Activated T-cell treated with anti-CD3 and anti-CD28 coated beads for 48 hours (primary cell): ENCODE data around the gene CCDC85C.

ENCODE experiments used
- DNase-seq: peaks from one replicate; pipeline ENCODE4 v3.0.0-alpha.2; 2020; ENCODE audit warnings: low read depth

The CCDC85C gene

DNA sequence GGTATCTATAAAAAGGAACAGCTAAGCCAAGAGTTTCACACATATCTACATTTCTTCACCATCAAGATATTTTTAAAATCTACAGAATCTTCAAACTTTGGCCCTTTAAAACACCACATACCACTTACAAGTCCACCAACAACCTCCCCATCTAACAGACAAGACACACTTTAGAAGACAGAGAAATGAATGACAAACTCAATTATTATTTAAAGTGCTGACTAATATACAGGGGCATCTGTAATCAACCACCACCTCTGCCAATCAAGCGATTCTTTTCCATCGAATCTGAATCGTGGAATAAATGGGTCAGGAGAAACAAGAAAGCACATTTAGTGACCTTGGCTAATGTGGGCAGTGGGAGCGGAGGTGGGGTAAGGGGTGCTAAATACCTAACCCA lies 131.1 kb downstream of the CCDC85C start:
- no peak for DNase-seq

DNA sequence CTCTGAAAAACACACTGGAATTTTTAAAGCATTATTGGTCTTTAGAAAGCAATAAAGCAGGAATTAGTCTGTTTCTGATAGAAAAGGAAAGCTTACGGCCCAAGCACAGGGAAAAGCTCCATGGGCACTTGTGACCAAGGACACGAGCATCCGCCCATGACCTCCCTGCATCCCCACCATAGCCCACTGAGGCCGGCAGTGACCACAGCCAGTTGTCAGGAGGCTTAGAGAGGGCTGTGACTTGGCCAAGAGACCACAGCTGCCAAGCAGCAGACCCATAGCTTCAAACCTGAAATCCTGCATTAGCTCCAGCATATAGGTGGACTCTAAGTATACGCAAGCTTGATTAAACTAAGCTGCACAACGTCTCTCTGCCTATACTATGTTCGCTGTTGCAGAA lies 132.3 kb downstream of the CCDC85C start:
- DNase-seq: no peak

DNA sequence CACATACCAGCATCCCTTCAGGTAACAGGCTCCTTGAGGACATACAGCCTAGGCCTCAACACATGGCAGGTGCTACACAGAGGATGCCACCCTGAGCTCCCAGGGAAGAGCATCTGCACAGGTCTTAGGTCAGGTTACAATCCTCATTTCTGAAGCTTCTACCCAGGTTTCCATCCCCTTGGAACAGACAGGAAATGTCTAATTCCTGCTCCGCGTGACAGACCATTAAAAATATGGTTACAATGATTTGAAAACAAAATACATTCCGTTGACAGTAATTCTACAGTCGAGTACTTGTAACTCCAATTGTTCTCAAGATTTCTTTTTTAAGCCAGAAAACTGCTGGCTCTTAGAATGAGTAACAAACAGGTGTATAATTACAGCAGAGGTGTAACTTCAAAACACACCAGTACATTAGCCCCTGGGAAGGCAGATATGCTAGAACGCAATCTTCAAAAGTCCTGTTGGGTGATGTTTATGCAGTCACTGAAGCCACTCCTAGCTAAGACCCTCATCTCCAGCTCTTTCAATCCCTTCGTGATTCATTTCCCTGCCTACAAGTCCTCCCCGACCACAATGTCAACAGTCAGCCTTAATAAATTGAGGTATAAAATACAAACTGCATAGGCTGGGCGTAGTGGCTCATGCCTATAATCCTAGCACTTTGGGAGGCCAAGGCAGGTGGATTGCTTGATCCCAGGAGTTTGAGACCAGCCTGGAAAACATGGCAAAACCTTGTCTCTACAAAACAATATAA lies 135.0 kb downstream of the CCDC85C start:
- DNase-seq: no peak

DNA sequence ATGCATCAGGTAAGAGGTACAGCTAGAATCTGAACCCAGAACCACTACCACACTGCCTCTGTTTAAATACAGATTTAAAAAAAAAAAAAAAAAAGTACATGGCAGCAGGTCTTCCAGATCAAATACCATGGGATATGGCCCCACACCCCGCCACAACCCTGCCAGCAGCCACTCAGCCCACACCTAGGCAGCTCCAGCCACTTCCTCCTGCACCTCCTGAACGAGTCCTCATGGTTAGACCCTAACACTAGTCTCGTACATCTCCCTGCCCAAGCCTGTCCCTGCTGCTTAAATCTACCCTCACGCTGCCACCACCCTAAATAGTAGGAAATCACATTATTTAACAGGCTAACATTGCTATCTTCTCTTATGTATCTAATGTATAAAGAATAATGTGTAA lies 135.9 kb downstream of the CCDC85C start:
- DNase-seq: no peak

DNA sequence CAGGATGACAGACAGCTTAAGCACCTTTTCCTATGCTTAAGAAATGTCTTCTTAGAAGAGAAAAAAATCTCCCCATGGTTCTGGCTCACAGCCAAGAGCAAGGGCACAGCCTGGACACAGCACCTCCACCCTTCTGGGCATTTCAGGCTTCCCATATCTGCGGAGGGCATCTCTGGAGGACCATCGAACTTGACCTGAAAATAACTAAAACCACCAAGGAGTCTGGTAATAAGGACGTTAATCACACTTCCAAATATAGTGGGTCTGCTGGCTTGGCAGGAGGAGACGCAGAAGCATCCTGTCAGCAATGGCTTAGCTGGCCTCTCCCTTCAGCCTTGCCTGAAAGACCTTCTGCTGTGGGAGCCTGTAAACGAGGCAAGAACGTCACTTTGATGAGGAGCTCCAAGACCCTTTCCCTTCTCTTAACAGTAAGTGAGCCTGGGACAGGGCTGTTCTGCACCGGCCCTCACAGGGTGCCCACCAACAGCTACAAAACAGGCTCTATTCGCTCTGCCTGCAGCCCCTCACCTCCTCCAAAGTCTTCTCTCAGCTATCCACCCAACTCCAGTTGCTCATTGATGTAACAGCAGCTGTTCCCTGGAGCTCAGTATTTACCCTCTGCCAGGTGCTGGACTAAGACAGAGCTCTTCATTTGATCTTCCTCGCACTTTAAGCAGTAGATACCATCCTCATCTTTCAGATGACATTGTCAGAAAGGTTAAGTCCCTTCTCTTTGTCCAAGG lies 136.5 kb downstream of the CCDC85C start:
- no peak for DNase-seq

DNA sequence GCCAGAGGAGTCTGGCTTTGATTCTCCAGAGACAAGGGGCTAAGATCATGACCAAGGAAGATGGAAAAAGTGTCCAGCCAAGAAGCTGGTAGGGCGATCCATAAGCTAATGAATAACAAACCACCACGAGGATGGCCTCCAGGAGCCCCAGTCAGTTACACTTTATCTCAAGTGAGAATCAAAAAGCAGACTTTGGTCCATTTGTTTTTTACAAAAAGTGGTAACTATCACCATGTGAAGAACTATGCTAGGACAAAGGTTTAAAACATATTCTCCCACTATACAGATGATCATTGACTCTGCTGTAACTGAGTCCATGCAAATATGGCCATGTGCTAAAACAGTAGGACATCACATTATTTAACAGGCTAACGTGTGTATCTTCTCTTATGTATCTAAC lies 137.2 kb downstream of the CCDC85C start:
- no peak for DNase-seq

DNA sequence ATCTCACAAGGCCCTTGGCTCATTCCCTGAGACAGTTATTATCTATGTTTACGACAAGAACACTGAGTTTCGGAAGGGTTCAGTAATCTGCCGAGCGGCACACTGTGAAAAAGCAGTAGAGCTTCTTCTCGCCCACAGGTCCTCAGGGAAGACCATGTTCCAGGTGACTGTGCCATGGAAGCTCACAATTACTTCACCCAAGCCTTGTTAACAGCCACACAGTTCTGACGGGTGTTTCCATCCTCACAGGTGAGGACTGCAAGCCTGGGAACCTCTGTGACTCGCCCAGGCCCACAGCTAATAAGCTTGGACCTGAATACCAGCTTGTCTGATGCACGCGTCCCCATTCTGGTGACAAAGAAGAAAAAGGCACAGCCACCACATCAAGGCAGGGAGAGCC lies 138.7 kb downstream of the CCDC85C start:
- no peak for DNase-seq

DNA sequence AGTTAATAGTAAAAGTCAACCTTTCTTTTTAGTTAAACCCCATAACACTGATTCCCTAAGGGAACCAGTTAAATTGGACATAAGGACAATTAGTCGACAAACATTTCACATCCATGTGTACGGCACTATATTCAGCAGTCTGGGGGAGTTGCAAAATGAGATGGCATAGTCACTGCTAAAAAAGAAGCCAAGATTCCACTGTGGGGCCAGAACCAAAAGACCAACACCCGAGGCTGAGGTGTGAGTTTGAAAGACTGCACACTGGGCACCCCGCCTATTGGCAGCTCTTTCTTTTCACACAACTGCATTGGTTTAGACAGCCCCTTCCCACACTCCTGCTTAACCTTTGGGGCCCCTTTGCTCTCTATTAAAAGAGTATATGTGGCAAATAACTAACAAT lies 140.0 kb downstream of the CCDC85C start:
- DNase-seq: no peak

DNA sequence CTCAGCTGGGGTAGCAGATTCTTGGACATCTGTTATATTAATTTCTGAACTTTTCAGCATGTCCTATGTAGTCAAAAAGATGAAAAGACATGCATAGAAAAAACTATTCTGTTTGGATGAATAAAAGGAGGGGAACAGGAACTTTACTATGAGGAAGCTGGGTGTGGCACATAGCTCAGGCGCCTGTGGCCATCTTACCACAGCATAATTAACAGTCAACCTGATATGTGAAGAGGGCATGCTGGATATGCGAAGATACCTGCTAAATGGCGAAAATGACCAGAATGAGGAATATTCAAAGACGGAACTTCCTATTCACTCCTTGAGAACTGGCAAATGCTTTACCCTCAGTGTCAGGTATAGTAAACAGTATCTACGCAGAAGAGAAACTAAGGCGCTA lies 141.8 kb downstream of the CCDC85C start:
- DNase-seq: no peak

DNA sequence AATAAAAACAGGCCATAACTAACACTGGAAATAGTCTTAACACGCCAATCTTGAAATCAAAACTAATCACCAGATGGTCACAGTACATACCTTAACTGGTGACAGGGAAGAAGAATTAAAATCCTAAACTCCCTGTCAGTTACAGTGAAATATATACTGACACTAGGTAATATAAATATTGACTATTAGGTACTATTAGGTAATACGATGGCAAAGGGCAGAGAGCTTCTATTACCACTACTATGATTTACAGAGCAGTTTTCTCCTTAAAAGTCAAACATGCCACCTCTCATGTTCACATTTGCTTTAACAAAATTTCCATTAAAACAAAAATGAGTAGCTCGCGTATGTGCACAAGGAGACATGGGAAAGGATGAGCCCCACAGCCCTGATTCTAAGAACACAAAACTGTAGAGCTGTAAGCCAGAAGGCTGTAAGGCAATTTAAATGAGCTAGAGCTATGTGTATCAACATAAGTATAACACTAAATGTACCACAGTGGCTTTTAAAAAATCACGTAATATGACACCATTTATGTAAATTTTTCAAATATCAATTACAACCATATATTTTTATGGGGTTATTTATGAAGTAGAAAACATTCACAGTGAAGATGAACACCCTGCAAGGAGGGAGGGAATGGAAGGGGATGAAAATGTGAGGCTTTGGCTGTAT lies 142.5 kb downstream of the CCDC85C start:
- DNase-seq: no peak

DNA sequence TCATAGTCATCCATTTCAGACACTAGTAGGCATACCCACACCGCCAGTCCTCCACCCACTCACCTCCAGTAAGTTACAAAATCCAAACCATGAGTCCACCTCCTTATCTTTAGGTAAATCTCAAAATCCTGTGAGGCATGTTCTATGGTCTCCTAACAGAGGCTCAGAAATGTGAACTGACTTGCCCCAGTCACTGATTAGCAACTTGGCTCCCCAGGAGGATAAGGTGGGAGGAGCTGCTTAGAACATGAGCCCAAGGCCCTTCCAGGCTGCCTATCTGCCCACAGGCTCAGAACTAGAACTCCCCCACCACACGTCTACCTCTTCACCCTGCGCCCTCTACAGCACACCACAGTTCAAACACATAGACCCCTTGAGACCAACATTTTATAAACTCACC lies 143.2 kb downstream of the CCDC85C start:
- no peak for DNase-seq

DNA sequence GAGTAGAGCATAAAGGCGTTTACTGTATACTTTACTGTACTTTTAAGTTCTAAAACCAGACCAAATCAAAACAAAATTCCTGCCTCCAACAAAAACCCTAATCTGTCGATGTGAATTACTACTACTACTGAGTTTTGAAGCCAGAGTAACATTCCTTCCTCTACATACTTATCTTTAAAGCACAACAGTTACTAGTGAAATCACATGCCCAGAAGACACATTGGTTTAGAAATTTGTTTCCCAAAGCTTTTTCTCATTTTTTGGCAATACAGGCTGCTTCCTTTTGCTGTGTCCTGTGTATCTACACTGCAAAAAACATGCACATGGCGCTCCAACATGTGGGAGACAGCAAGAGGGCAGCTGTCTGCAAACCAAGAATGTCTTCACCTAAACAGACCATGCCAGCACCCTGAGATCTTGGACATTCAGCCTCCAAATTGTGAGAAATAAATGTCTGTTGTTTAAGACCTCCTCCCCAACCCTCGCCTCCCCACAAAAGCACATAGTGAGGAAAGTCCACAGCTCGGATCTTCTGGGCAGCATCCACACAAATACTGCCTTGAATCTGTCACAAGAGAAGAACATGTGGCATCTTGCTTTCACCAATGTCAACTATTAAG lies 144.4 kb downstream of the CCDC85C start:
- no peak for DNase-seq

DNA sequence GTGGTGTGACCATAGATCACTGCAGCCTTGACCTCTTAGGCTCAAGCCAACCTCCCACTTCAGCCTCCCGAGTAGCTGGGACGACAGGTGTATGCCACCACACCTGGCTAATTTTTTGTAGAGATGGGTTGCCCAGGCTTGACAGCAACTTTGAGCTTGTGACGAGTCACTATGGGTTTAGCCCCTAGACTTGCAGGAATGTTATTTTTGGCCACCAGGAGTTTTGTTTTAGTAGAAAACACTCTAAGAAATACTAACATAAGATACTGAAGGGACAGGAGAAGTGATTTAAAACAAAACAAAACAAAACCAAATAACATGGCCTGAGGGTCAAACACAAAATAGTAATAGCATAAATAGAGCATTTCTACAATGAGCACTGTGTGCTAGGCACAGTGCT lies 149.8 kb downstream of the CCDC85C start:
- DNase-seq: no peak

DNA sequence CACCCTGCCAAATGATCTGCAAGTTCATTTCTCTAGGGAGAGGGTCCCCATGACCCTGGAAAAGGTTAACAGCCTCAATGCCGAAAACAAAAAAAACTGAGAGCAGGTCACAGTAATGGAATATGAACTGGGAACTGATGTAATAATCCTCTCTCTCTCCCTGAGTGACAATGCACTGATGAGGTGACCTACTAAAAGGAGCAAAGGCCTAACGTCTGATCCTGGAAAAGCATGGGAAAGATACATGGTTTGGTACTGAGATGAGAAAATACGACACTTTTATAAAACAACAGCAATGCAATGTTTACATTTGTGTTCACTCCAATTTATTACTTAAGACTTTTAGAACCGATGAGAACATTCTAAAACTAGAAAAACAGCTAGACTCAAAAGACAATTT lies 151.0 kb downstream of the CCDC85C start:
- DNase-seq: no peak

DNA sequence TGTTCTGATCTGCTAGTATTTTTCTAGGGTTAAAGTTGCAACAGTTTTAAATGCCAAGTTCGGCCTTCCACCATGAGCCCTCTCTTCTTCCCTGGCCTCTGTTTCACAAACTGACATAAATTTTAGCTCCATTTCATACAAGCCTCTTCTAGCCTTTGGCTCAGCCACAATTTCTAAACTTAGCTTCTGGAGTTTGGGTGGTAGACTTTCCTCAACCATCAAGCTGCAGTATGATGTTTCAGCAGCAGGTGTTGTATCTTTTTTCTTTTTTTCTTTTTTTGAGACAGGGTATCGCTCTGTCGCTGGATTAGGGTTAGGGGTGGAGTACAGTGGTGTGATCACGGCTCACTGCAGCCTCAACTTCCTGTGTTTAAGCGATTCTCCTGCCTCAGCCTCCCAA lies 152.8 kb downstream of the CCDC85C start:
- DNase-seq: no peak

DNA sequence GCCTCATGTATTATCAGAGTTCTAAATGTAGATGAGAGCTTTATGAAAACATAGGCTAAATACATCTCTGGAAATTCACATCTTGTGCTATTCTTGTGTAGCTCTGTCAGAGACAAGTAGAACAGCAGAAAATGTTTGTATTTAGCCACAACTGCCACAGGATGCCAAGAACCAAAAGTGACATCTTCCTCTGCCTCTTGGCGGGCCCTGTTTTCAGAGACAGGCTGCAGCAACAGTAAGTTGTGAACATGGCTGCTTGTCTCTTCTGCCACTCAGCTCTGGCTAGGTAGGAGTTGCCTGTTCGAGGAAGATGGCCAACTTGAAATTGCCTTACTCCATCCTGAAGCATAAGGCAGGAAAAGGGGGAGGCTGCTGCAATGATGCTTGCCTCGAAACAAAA lies 153.7 kb downstream of the CCDC85C start:
- no peak for DNase-seq
